GM23338 (cell line): ENCODE measurements around the gene SLC16A6. TPM values are rescaled to one million over a fixed set of nuclear protein-coding genes. Genes with fewer than 3 reads are reported as not detected.

ENCODE experiments used
- ATAC-seq: fragments of 200-7000 bp; cut with Tn5 transposase; 3 replicates; pipeline ENCODE4 v1.9.1; 2020
- DNase-seq: peaks from one replicate; pipeline ENCODE4 v3.0.0-alpha.2; 2015; ENCODE audit warnings: low spot score
- H2AFZ ChIP-seq: fragments of 200-600 bp; sonication (generic); 2 replicates; pipeline ENCODE4 v1.8.0; 2016; ENCODE audit warnings: antibody characterized with exemption, mild to moderate bottlenecking, moderate library complexity
- H3F3A ChIP-seq: fragments of 200-600 bp; sonication (generic); replicated peaks from 2 replicates; pipeline ENCODE4 v1.8.0; 2017; ENCODE audit warnings: antibody characterized with exemption, mixed run types, low read depth
- H3K27ac ChIP-seq: fragments of 200-600 bp; sonication (generic); 2 replicates; pipeline ENCODE4 v1.6.1; 2016; ENCODE audit warnings: low read depth
- H3K27me3 ChIP-seq: fragments of 200-600 bp; sonication (generic); 2 replicates; pipeline ENCODE4 v1.8.0; 2016; ENCODE audit warnings: mild to moderate bottlenecking, mixed run types, moderate library complexity; ENCODE audit not compliant: insufficient read depth
- H3K36me3 ChIP-seq: fragments of 200-600 bp; sonication (generic); 2 replicates; pipeline ENCODE4 v1.8.0; 2016; ENCODE audit warnings: mild to moderate bottlenecking; ENCODE audit not compliant: insufficient read depth
- H3K4me1 ChIP-seq: fragments of 200-600 bp; sonication (generic); 2 replicates; pipeline ENCODE4 v1.8.0; 2016; ENCODE audit warnings: mild to moderate bottlenecking, moderate library complexity; ENCODE audit not compliant: insufficient read depth
- H3K4me2 ChIP-seq: fragments of 200-600 bp; sonication (generic); 2 replicates; pipeline ENCODE4 v1.7.1; 2017; ENCODE audit warnings: mixed run types
- H3K4me3 ChIP-seq: fragments of 200-600 bp; sonication (generic); 2 replicates; pipeline ENCODE4 v1.6.1; 2016; ENCODE audit warnings: mixed run types
- H3K79me2 ChIP-seq: fragments of 200-600 bp; sonication (generic); replicated peaks from 2 replicates; pipeline ENCODE4 v1.8.0; 2017; ENCODE audit warnings: mild to moderate bottlenecking; ENCODE audit not compliant: insufficient read depth
- H3K9me2 ChIP-seq: fragments of 200-600 bp; sonication (generic); 2 replicates; pipeline ENCODE4 v1.8.0; 2017; ENCODE audit not compliant: insufficient read depth
- H4K20me1 ChIP-seq: fragments of 200-600 bp; sonication (generic); replicated peaks from 2 replicates; pipeline ENCODE4 v1.8.0; 2017; ENCODE audit warnings: mild to moderate bottlenecking; ENCODE audit not compliant: insufficient read depth
- H3K27ac Mint-ChIP-seq: 2 replicates; pipeline ENCODE4 v1.8.0; 2020; ENCODE audit warnings: inconsistent platforms, mild to moderate bottlenecking, moderate library complexity, mixed read lengths
- H3K27me3 Mint-ChIP-seq: 3 replicates; pipeline ENCODE4 v1.8.0; 2022; ENCODE audit warnings: low read depth, mild to moderate bottlenecking, moderate library complexity, mixed read lengths, inconsistent platforms; ENCODE audit not compliant: insufficient read depth, poor library complexity
- H3K36me3 Mint-ChIP-seq: 3 replicates; pipeline ENCODE4 v1.8.0; 2021; ENCODE audit warnings: low read depth, mild to moderate bottlenecking, inconsistent platforms, moderate library complexity, mixed read lengths
- H3K4me1 Mint-ChIP-seq: 3 replicates; pipeline ENCODE4 v1.8.0; 2020; ENCODE audit warnings: mild to moderate bottlenecking, inconsistent platforms, mixed read lengths
- H3K4me3 Mint-ChIP-seq: 3 replicates; pipeline ENCODE4 v1.8.0; 2021; ENCODE audit warnings: moderate library complexity, mild to moderate bottlenecking, inconsistent platforms, mixed read lengths
- H3K9me3 Mint-ChIP-seq: 3 replicates; pipeline ENCODE4 v1.8.0; 2020; ENCODE audit warnings: moderate library complexity, mild to moderate bottlenecking, inconsistent platforms, mixed read lengths
- CREB1 ChIP-seq: fragments of 250-450 bp; sonication (Bioruptor Pico); IDR thresholded peaks from 2 replicates; pipeline ENCODE4 v1.5.0; 2020; ENCODE audit warnings: low read depth, mild to moderate bottlenecking, moderate library complexity
- EZH2 ChIP-seq: fragments of 200-600 bp; sonication (generic); IDR thresholded peaks from one replicate; pipeline ENCODE4 v1.8.0; 2017; ENCODE audit warnings: antibody characterized with exemption, mild to moderate bottlenecking, low read depth; ENCODE audit not compliant: unreplicated experiment
- EZH2phosphoT487 ChIP-seq: fragments of 200-600 bp; sonication (generic); IDR thresholded peaks from one replicate; pipeline ENCODE4 v1.8.1; 2018; ENCODE audit warnings: antibody characterized with exemption; ENCODE audit not compliant: unreplicated experiment
- JUNB ChIP-seq: IDR thresholded peaks from one replicate; pipeline ENCODE4 v1.6.1; 2016; ENCODE audit warnings: antibody characterized with exemption; ENCODE audit not compliant: unreplicated experiment
- POLR2AphosphoS5 ChIP-seq: IDR thresholded peaks from 2 replicates; pipeline ENCODE4 v1.6.1; 2016; ENCODE audit warnings: antibody characterized with exemption, low read depth
- STAT1 ChIP-seq: IDR thresholded peaks from one replicate; pipeline ENCODE4 v1.6.1; 2016; ENCODE audit warnings: antibody characterized with exemption; ENCODE audit not compliant: unreplicated experiment
- ZNF114 ChIP-seq: fragments of 250-450 bp; sonication (Bioruptor Pico); IDR thresholded peaks from 2 replicates; pipeline ENCODE4 v1.5.0; 2020; ENCODE audit warnings: mild to moderate bottlenecking, moderate library complexity
- ZNF331 ChIP-seq: fragments of 250-450 bp; sonication (Bioruptor Pico); IDR thresholded peaks from 2 replicates; pipeline ENCODE4 v1.5.0; 2020; ENCODE audit warnings: low read depth, mild to moderate bottlenecking, moderate library complexity
- polyA plus RNA-seq: library from polyadenylated mRNA; unstranded; fragments of >200 nt; fragmentation: Nextera tagmentation; extraction: Ambion mirVana; gene quantifications from 2 replicates; pipeline ENCODE4 v1.2.1, GENCODE V29; 2016
- total RNA-seq: library from RNA; depleted of rRNA; stranded (reverse); fragments of >200 nt; shearing (Covaris generic); gene quantifications from 2 replicates; pipeline ENCODE4 v1.2.3, GENCODE V29; 2014
- TF ChIP-seq, protein P1 (sequence below): IDR thresholded peaks from 2 replicates; pipeline ENCODE4 v1.6.1; 2016; ENCODE audit warnings: antibody characterized with exemption
- TF ChIP-seq, protein P2 (sequence below), 2 experiments: fragments of 200-600 bp in 1 of 2; sonication (generic) in 1 of 2; conservative IDR thresholded peaks; 2 replicates each; pipeline versions ENCODE4 v1.5.1 to v1.6.1; 2016 to 2017; ENCODE audit warnings: antibody characterized with exemption in 2 of 2, low read depth in 2 of 2, mild to moderate bottlenecking in 2 of 2, moderate library complexity in 1 of 2
- TF ChIP-seq, protein P3 (sequence below): fragments of 250-450 bp; sonication (Bioruptor Pico); IDR thresholded peaks from 2 replicates; pipeline ENCODE4 v1.5.0; 2020; ENCODE audit warnings: mild to moderate bottlenecking, moderate library complexity
- TF ChIP-seq, protein P4 (sequence below): IDR thresholded peaks from one replicate; pipeline ENCODE4 v1.6.1; 2018; ENCODE audit warnings: antibody characterized with exemption; ENCODE audit not compliant: unreplicated experiment

Gene SLC16A6
- total and polyA plus RNA-seq, 2 experiments from 2014 or later: not detected

DNA sequence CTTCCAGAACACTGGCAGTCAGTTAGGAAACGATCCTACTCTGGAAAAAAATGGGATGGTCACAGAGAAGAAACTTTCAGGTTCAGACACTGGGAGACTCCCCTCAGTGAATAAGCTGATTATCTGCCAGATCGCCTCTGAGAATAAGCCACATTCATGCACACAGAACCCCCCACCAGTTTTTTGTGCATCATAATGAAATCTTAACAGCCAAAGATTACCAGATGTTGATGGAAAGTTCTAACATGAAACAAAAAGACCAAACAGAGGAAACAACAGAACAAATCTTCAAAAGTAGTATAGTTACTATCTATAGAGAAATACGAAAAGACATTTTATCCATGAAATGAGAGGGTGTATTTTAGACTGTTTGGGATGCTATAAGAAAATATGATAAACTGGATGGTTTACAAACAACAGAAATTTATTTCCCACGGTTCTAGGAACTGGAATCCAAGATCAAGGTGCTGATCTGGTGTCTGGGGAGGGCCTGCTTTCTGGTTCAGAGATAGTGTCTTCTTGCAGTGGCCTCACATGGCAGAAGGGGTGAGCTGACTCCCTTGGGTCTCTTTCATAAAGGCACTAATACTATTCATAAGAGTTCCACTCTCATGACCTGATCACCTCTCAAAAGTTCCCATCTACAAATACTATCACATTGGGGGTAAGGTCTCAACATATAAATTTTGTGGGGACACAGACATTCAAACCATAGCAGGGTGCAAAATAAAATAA, 51.1 kb downstream of the SLC16A6 start:
- no peak overlapping the region for H3K27ac Mint-ChIP-seq
- Histone ChIP-seq H3K9me2 (no peaks in the 10 kb centered on the region), H3K4me1 (no peaks in the 10 kb centered on the region), H3F3A (no peaks in the 10 kb centered on the region), H3K36me3 (no peaks in the 10 kb centered on the region), H3K79me2 (no peaks in the 10 kb centered on the region), H3K27me3 (no peaks in the 10 kb centered on the region), H3K4me2 (no peak overlapping the region), H4K20me1 (no peaks in the 10 kb centered on the region; the same call in 1 of the 2 replicates), H3K4me3 (no peak overlapping the region), H3K27ac (no peak overlapping the region), H2AFZ (no peak overlapping the region)
- H3K4me3 Mint-ChIP-seq: no peak overlapping the region
- H3K27me3 Mint-ChIP-seq: peaks cover 4% of the 10 kb centered on the region
- TF ChIP-seq EZH2 (no peak), JUNB (no peak), EZH2phosphoT487 (no peak), ZNF114 (CRISPR knock-in tag) (no peak), POLR2AphosphoS5 (no peak), CREB1 (CRISPR knock-in tag) (no peak), STAT1 (no peak), ZNF331 (CRISPR knock-in tag) (no peak)
- TF ChIP-seq, protein P1, sequence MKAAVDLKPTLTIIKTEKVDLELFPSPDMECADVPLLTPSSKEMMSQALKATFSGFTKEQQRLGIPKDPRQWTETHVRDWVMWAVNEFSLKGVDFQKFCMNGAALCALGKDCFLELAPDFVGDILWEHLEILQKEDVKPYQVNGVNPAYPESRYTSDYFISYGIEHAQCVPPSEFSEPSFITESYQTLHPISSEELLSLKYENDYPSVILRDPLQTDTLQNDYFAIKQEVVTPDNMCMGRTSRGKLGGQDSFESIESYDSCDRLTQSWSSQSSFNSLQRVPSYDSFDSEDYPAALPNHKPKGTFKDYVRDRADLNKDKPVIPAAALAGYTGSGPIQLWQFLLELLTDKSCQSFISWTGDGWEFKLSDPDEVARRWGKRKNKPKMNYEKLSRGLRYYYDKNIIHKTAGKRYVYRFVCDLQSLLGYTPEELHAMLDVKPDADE: no peak
- TF ChIP-seq, protein P2, sequence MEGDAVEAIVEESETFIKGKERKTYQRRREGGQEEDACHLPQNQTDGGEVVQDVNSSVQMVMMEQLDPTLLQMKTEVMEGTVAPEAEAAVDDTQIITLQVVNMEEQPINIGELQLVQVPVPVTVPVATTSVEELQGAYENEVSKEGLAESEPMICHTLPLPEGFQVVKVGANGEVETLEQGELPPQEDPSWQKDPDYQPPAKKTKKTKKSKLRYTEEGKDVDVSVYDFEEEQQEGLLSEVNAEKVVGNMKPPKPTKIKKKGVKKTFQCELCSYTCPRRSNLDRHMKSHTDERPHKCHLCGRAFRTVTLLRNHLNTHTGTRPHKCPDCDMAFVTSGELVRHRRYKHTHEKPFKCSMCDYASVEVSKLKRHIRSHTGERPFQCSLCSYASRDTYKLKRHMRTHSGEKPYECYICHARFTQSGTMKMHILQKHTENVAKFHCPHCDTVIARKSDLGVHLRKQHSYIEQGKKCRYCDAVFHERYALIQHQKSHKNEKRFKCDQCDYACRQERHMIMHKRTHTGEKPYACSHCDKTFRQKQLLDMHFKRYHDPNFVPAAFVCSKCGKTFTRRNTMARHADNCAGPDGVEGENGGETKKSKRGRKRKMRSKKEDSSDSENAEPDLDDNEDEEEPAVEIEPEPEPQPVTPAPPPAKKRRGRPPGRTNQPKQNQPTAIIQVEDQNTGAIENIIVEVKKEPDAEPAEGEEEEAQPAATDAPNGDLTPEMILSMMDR (conservative IDR thresholded peaks at IDR 0.05; ENCODE audit: low read depth in 2 of 2): no peak
- TF ChIP-seq, protein P3, sequence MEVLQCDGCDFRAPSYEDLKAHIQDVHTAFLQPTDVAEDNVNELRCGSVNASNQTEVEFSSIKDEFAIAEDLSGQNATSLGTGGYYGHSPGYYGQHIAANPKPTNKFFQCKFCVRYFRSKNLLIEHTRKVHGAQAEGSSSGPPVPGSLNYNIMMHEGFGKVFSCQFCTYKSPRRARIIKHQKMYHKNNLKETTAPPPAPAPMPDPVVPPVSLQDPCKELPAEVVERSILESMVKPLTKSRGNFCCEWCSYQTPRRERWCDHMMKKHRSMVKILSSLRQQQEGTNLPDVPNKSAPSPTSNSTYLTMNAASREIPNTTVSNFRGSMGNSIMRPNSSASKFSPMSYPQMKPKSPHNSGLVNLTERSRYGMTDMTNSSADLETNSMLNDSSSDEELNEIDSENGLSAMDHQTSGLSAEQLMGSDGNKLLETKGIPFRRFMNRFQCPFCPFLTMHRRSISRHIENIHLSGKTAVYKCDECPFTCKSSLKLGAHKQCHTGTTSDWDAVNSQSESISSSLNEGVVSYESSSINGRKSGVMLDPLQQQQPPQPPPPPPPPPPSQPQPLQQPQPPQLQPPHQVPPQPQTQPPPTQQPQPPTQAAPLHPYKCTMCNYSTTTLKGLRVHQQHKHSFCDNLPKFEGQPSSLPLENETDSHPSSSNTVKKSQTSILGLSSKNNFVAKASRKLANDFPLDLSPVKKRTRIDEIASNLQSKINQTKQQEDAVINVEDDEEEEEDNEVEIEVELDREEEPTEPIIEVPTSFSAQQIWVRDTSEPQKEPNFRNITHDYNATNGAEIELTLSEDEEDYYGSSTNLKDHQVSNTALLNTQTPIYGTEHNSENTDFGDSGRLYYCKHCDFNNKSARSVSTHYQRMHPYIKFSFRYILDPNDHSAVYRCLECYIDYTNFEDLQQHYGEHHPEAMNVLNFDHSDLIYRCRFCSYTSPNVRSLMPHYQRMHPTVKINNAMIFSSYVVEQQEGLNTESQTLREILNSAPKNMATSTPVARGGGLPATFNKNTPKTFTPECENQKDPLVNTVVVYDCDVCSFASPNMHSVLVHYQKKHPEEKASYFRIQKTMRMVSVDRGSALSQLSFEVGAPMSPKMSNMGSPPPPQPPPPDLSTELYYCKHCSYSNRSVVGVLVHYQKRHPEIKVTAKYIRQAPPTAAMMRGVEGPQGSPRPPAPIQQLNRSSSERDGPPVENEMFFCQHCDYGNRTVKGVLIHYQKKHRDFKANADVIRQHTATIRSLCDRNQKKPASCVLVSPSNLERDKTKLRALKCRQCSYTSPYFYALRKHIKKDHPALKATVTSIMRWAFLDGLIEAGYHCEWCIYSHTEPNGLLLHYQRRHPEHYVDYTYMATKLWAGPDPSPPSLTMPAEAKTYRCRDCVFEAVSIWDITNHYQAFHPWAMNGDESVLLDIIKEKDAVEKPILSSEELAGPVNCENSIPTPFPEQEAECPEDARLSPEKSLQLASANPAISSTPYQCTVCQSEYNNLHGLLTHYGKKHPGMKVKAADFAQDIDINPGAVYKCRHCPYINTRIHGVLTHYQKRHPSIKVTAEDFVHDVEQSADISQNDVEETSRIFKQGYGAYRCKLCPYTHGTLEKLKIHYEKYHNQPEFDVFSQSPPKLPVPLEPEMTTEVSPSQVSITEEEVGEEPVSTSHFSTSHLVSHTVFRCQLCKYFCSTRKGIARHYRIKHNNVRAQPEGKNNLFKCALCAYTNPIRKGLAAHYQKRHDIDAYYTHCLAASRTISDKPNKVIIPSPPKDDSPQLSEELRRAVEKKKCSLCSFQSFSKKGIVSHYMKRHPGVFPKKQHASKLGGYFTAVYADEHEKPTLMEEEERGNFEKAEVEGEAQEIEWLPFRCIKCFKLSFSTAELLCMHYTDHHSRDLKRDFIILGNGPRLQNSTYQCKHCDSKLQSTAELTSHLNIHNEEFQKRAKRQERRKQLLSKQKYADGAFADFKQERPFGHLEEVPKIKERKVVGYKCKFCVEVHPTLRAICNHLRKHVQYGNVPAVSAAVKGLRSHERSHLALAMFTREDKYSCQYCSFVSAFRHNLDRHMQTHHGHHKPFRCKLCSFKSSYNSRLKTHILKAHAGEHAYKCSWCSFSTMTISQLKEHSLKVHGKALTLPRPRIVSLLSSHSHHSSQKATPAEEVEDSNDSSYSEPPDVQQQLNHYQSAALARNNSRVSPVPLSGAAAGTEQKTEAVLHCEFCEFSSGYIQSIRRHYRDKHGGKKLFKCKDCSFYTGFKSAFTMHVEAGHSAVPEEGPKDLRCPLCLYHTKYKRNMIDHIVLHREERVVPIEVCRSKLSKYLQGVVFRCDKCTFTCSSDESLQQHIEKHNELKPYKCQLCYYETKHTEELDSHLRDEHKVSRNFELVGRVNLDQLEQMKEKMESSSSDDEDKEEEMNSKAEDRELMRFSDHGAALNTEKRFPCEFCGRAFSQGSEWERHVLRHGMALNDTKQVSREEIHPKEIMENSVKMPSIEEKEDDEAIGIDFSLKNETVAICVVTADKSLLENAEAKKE (CRISPR knock-in tag): no peak
- TF ChIP-seq, protein P4, sequence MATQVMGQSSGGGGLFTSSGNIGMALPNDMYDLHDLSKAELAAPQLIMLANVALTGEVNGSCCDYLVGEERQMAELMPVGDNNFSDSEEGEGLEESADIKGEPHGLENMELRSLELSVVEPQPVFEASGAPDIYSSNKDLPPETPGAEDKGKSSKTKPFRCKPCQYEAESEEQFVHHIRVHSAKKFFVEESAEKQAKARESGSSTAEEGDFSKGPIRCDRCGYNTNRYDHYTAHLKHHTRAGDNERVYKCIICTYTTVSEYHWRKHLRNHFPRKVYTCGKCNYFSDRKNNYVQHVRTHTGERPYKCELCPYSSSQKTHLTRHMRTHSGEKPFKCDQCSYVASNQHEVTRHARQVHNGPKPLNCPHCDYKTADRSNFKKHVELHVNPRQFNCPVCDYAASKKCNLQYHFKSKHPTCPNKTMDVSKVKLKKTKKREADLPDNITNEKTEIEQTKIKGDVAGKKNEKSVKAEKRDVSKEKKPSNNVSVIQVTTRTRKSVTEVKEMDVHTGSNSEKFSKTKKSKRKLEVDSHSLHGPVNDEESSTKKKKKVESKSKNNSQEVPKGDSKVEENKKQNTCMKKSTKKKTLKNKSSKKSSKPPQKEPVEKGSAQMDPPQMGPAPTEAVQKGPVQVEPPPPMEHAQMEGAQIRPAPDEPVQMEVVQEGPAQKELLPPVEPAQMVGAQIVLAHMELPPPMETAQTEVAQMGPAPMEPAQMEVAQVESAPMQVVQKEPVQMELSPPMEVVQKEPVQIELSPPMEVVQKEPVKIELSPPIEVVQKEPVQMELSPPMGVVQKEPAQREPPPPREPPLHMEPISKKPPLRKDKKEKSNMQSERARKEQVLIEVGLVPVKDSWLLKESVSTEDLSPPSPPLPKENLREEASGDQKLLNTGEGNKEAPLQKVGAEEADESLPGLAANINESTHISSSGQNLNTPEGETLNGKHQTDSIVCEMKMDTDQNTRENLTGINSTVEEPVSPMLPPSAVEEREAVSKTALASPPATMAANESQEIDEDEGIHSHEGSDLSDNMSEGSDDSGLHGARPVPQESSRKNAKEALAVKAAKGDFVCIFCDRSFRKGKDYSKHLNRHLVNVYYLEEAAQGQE: no peak
- no peaks in the 10 kb centered on the region for H3K36me3 Mint-ChIP-seq
- DNase-seq: no peak
- H3K4me1 Mint-ChIP-seq: peaks cover 6% of the 10 kb centered on the region; the same call in 2 of the 3 replicates
- H3K9me3 Mint-ChIP-seq: no peaks in the 10 kb centered on the region
- no peak for ATAC-seq
